AG10803 (cell line): ENCODE results near the gene C1QL3.

Source experiments
- DNase-seq: peaks from one replicate; pipeline ENCODE4 v3.0.0; 2010; ENCODE audit warnings: low read depth
- H3K4me3 ChIP-seq: 2 replicates; pipeline ENCODE4 v1.5.1; 2011; ENCODE audit warnings: mild to moderate bottlenecking, low read length, control low read depth
- TF ChIP-seq, protein P1 (sequence below): conservative IDR thresholded peaks from 2 replicates; pipeline ENCODE4 v1.5.1; 2011; ENCODE audit warnings: mild to moderate bottlenecking, low read length, control low read depth, inconsistent platforms

The C1QL3 gene

DNA sequence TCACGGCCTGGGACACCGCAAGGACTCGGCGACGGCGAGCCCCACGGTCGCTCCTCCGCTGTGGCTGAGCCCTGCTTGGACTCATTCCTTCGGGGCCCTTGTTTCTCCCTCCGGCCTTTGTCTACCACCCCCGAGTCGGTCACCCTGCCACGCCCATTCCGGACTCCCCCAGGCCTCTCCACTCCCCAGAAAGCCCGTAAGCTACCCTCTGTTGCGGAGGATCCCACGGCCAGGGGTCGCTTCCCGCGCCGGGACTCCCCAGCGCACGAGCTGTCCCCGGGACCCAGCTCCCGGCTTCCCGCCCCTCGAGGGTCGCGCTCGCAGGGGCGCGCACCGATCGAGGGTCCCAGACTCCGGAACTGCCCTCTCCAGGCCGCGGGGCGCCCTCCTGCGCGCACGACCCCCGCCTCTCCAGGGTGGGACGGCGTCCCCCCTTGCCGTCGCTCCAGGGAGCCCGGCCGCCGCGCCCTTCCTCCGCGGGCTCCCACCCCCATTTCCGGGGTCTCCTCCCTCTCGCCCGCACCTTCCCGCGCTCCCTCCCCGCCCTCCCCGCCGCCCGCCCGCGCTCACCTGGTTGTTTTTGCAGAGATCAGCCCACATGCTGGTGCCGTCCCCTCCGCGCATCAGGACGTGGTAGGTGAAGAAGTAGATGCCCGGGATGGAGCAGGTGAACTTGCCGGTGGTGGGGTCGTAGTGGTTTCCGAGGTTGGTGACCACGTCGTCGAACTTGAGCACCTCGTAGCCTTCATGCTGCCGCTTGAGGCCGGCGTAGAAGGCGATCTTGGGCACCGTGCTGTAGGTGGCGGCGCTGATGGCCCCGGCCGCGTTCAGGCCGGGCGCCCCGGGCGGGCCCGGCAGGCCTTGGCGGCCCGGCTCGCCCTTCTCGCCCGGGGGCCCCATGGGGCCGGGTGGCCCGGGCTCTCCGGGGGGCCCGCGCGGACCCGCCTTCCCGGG, 1.5 kb downstream of the C1QL3 start:
- DNase-seq: no peak
- TF ChIP-seq, protein P1, sequence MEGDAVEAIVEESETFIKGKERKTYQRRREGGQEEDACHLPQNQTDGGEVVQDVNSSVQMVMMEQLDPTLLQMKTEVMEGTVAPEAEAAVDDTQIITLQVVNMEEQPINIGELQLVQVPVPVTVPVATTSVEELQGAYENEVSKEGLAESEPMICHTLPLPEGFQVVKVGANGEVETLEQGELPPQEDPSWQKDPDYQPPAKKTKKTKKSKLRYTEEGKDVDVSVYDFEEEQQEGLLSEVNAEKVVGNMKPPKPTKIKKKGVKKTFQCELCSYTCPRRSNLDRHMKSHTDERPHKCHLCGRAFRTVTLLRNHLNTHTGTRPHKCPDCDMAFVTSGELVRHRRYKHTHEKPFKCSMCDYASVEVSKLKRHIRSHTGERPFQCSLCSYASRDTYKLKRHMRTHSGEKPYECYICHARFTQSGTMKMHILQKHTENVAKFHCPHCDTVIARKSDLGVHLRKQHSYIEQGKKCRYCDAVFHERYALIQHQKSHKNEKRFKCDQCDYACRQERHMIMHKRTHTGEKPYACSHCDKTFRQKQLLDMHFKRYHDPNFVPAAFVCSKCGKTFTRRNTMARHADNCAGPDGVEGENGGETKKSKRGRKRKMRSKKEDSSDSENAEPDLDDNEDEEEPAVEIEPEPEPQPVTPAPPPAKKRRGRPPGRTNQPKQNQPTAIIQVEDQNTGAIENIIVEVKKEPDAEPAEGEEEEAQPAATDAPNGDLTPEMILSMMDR: no peak
- no peak overlapping the region; the same call in 1 of the 2 replicates for H3K4me3 ChIP-seq

DNA sequence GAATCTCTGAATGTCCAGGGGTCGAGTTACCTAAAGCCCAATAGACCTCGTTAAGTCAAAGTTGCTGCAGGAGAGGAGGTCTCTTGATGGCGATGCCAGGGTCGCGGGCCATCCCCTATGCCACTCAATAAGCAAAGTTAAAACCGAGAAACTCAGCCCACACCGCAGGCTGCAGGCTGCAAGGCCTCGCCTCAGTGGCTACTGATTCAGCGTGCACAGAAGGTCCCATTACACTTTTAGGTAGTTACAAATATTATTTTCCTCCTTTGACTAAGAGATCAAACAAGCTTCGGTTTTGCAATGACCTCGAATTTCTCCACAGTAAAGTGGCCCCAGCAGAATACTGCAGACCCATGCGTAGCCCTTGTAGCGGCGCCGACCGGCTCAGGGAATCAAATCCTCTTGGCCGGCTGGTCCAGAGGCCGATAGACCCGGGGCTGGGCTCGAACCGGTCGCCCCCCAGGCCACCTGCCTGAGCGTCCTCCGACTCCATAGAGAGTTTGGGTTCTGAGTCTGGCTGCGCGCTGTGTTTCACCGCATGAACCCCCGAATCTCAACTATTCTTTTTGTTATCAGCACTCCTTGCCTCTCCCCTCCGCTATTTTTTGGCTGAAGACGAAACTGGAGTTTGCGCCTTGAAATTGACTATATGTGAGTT, 2.3 kb downstream of the C1QL3 start:
- H3K4me3 ChIP-seq: no peak overlapping the region
- TF ChIP-seq, protein P1: no peak
- no peak for DNase-seq

DNA sequence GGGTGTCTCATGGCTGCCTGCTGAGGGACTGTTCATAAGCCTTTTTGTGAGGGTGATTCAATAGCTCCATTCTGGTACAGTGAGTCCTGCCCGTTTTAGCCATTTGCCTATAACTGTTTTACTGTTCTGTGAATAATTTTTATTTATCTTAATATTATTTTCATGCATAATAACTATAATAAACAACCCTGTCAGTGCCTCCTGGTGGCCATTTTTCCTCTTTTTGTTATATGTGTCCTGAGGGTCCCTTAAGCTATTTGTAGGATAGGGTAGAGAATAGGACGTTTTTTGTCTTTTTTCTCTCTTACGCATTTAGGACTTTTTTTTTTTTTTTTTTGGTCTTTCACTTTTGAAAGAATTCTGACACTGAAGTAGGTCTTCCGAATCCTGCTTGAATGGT, 2.9 kb downstream of the C1QL3 start:
- DNase-seq: no peak
- H3K4me3 ChIP-seq: no peak overlapping the region
- TF ChIP-seq, protein P1: no peak; the same call in 1 of the 2 replicates

DNA sequence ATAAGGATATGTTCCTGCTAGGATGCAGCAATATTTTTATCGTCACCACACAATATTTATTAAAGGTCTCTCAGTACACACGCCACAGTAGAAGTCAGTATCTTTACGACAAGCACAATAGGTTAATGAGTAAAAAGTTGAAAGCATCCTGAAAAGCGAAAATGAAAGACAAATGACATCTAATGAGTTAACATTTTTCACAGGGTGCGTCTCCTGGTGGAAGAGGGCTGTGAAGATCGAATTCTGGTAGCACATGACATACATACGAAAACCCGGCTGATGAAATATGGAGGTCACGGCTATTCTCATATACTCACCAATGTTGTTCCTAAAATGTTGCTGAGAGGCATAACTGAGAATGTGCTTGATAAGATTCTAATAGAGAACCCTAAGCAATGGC, 10.8 kb downstream of the C1QL3 start:
- no peak for DNase-seq
- TF ChIP-seq, protein P1: no peak
- no peak overlapping the region for H3K4me3 ChIP-seq

DNA sequence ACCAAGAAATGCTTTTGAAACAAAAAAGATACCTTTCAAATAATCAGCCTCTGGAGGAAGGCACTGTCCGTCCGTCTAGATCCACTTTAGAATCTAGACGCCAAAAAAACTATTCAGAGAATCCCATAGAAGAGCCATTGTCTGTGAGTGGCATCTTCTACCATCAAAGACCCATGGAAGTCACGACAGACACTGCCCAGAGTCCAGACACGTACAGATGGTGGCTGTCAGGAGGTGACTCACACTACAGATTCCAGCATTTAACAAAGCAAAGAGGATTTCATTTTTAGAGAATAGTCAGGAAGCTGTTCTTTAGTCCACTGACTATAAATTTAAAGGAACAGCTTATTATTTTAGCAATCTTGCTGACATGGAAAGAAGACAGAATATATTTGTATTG, 11.7 kb downstream of the C1QL3 start:
- H3K4me3 ChIP-seq: no peak overlapping the region
- TF ChIP-seq, protein P1: no peak
- peak; percentile 20 for DNase-seq

DNA sequence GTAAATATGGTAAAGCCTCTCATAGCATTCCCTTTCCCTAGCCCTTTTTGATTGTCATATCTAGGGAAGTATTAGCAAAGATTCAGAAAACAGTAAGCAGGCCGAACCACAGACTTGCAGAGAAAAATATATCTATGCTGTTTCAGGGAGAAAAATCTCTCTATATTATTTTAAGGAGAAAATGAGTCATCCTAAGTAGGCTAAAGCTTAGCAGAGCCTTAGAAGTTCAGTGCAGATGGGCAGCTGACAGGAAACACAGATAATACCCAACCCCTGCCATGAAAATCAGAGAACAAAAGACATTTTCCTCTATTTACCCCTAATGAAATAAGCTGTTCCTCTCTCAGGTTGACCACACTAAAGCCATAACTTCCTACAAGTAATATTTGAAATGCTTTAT, 16.5 kb downstream of the C1QL3 start:
- TF ChIP-seq, protein P1: no peak
- no peak overlapping the region for H3K4me3 ChIP-seq
- no peak for DNase-seq
